Lower lobe of right lung (tissue), 2 donors: ENCODE results near the gene TMEM217. TPM values are rescaled to one million over a fixed set of nuclear protein-coding genes. Genes with fewer than 3 reads are reported as not detected.
"Not testable (repeated sequence)": the region's sequence is repeated elsewhere in the genome, so short reads cannot be mapped to it uniquely, and the experiment has no call there.

Source experiments
- ATAC-seq, 2 donors: fragments of 200-7000 bp; cut with Tn5 transposase; one replicate each; pipeline ENCODE4 v1.9.1; 2020 to 2022; ENCODE audit warnings: mild to moderate bottlenecking in 2 of 2, moderate library complexity in 2 of 2
- DNase-seq: peaks from one replicate; pipeline ENCODE4 v3.0.0-alpha.2; 2020
- H3K27ac ChIP-seq: fragments of 200-600 bp; one replicate; pipeline ENCODE4 v1.8.0; 2022
- H3K27me3 ChIP-seq: fragments of 200-600 bp; one replicate; pipeline ENCODE4 v1.8.0; 2022; ENCODE audit warnings: low read depth
- H3K36me3 ChIP-seq: fragments of 200-600 bp; one replicate; pipeline ENCODE4 v1.8.0; 2022; ENCODE audit warnings: mild to moderate bottlenecking
- H3K4me1 ChIP-seq: fragments of 200-600 bp; one replicate; pipeline ENCODE4 v1.8.0; 2022
- H3K4me3 ChIP-seq: fragments of 200-600 bp; one replicate; pipeline ENCODE4 v1.8.0; 2022; ENCODE audit warnings: mild to moderate bottlenecking
- H3K9me3 ChIP-seq: fragments of 200-600 bp; one replicate; pipeline ENCODE4 v1.8.0; 2022
- intact Hi-C: fragments of 100-400 bp; cut with DNase I; formaldehyde crosslinking; loops from one replicate; pipeline ENCODE4 v1.11.0; 2022
- long read RNA-seq: library from polyadenylated mRNA; unstranded; transcript quantifications from one replicate; pipeline ENCODE4 v2.0.0, GENCODE V29; 2021
- total RNA-seq: library from RNA; stranded (reverse); fragmentation: NEBNext Ultra II Directional; extraction: Animal tissue kit (Norgen Biotek cat#: 25700); gene quantifications from one replicate; pipeline ENCODE4 v1.2.1, GENCODE V29; 2021
- TF ChIP-seq, protein P1 (sequence below): fragments of 200-600 bp; IDR thresholded peaks from one replicate; pipeline ENCODE4 v1.8.0; 2022; ENCODE audit warnings: antibody characterized with exemption, mild to moderate bottlenecking
- donor health status: DM: no; HTN: yes; CAD: no; lungs with severe emphysema.

The TMEM217 gene
- 1.1 TPM for total RNA-seq
- long read RNA-seq, partial matches to known transcripts: 1 of 1 reads
- long read RNA-seq, other reads (novel, unspliced or antisense): 0 of 1 reads

DNA sequence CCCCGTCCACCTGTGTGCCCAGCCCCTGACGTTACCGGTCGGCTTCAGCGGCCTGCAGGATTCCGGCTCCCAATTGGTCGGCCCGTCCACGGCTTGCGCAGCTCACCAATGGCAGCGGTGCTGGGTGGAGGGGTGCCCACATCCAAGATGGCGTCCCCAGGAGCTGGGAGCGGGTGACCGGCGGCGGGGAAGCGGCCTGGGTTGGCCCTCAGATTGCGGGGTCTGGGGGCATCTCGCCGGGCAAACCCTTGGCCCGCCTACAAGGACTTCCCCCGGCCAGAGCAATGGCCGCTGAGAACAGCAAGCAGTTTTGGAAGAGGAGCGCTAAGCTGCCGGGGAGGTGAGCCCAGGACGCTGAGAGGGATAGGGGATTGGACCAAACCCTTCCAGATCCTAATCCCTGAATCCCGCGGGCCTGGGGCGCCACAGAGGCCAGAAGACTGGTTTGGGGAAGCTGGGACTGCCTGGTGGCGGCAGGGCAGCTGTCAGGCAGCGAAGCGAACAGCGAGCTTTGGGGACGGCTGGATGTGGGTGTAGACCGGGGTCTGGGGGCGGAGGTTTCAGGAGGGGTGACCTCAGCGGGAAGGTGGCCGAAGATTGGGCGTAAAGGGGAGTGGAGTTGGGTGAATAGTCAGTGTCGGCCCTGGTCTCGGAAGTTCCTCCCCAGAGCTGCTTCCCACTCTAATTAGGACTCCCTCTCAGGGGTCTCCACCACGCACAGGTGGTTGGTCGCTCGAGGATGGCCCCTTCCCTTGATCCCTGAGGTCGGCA lies at the start of gene TMEM217, which contains the start of gene TBC1D22B:
TMEM217 (minus strand) TSS at position 511 of the 771 bp plus-strand sequence. CDS start 39,114 bp downstream, outside the sequence.
TBC1D22B (plus strand) TSS at position 139 of the 771 bp plus-strand sequence; CDS start at position 285, 146 bp downstream.
- TF ChIP-seq, protein P1, sequence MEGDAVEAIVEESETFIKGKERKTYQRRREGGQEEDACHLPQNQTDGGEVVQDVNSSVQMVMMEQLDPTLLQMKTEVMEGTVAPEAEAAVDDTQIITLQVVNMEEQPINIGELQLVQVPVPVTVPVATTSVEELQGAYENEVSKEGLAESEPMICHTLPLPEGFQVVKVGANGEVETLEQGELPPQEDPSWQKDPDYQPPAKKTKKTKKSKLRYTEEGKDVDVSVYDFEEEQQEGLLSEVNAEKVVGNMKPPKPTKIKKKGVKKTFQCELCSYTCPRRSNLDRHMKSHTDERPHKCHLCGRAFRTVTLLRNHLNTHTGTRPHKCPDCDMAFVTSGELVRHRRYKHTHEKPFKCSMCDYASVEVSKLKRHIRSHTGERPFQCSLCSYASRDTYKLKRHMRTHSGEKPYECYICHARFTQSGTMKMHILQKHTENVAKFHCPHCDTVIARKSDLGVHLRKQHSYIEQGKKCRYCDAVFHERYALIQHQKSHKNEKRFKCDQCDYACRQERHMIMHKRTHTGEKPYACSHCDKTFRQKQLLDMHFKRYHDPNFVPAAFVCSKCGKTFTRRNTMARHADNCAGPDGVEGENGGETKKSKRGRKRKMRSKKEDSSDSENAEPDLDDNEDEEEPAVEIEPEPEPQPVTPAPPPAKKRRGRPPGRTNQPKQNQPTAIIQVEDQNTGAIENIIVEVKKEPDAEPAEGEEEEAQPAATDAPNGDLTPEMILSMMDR: no peak
- Histone ChIP-seq H3K27ac (peak within 1 kb of the TSS; percentile 94), H3K4me3 (peak within 1 kb of the TSS; percentile 84), H3K36me3 (no peaks in the 10 kb centered on the region), H3K9me3 (no peaks in the 10 kb centered on the region), H3K27me3 (no peaks in the 10 kb centered on the region), H3K4me1 (peaks cover 25% of the 10 kb centered on the region)
- intact Hi-C loops: no loop called here
- ATAC-seq (peak; percentile 100), DNase-seq (peak; percentile 97)

DNA sequence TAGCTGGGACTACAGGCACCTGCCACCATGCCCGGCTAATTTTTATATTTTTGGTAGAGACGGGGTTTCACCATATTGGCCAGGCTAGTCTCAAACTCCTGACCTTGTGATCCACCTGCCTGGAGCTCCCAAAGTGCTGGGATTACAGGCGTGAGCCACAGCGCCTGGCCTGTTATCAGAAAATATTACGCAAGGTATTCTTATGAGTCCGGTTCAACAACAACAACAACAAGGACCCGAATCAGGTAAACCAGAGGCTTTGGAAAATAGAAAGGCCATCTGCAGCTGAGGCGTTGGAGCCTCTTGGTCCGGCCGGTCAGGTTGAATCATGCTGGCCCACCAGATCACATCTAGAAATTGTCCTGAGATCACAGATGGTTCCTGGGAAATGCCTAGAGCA lies 49.5 kb upstream of the TMEM217 start:
- H3K27me3 ChIP-seq, intact Hi-C loops, H3K9me3 ChIP-seq, H3K27ac ChIP-seq, H3K4me1 ChIP-seq, H3K4me3 ChIP-seq, DNase-seq: not testable (repeated sequence)
- ATAC-seq: peak; percentile 15 to 38
- peaks cover 26% of the 10 kb centered on the region for H3K36me3 ChIP-seq

DNA sequence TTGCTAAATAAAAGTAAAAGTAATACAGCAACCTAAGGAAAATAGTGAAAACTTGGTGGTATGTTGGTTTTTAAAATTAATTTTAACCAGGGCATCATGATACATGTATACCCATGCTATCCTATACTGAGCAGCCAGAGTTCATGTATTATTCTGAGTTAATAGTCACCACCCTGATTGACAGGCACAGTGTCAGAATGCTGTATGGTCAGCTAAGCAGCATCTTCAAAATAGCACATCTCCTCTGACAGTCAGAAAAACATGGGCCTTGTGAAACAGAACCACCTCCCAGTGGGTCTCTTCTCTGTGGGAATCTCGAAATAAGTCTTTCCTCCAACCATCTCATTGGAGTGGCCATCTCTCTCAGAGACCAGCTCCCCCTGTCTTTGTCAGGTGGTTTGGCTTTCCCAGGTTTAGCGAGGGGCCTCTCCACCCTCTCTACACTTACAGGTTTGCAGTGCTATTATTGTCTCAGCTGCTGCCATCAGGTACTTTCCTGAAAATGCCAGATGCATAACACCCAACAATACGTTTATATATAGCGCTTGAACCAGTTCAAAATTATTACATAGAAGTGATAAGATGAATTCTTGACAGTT lies 48.8 kb upstream of the TMEM217 start:
- peaks cover 32% of the 10 kb centered on the region for H3K36me3 ChIP-seq
- ATAC-seq (no peak), DNase-seq (no peak)
- TF ChIP-seq, protein P1: no peak
- intact Hi-C loops: no loop called here
- H3K4me3 ChIP-seq: no peak overlapping the region
- no peak overlapping the region for H3K27ac ChIP-seq
- no peaks in the 10 kb centered on the region for H3K9me3 ChIP-seq
- peaks cover 6% of the 10 kb centered on the region for H3K4me1 ChIP-seq
- no peaks in the 10 kb centered on the region for H3K27me3 ChIP-seq

DNA sequence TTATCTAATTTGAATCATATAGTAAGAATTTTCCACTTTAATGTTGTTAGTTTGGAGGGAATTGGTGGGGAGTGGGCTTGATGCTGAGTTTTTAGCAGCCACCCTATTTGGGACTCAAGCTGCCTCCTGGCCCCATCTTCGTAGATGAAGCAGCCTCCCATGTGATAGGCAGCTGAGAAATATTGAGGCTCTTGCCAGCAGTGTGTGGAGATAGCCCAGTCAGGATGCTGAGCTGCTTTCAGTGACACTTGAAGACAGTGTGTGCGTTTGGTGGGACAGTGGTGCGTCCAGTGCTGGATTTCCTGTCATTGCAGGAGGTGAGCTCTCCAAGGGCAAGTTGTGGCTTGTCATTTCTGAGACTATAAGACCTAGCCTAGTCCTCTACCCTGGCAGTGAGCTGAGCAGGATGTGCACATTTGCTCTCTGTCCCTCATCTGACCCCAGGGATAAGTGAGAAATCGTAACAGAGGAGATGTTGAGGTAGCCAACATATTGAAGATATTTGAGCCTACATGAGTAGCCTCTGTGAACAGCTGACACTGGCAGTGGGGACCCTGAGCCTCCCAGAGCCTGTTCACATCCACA lies 48.0 kb upstream of the TMEM217 start:
- ATAC-seq: no peak
- intact Hi-C loops: no loop called here
- no peak for DNase-seq
- Histone ChIP-seq H3K27me3 (no peaks in the 10 kb centered on the region), H3K36me3 (peaks cover 38% of the 10 kb centered on the region), H3K4me1 (peaks cover 6% of the 10 kb centered on the region), H3K27ac (no peak overlapping the region), H3K9me3 (no peaks in the 10 kb centered on the region), H3K4me3 (no peak overlapping the region)
- TF ChIP-seq, protein P1: no peak

DNA sequence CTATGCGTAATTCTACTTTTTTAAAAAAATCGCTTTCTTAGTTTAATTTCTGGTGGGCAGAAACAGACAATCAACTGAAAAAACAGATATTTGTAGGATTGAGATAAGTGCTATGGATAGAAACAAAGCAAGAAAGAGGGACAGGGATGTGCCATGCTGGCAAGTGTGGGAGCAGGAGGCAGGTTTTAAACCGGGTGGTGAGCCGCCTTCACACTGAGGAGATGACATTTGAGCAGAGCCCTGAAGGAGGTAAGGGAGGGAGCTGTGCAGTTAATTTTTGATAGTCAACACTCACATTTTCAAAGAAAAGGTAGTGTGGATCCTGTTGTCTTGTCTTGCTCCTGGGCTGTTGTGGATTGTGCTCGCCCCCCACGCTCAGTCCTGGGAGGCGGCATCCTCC lies 46.8 kb upstream of the TMEM217 start:
- Histone ChIP-seq H3K9me3 (no peaks in the 10 kb centered on the region), H3K27me3 (no peaks in the 10 kb centered on the region), H3K4me3 (no peak overlapping the region), H3K27ac (no peak overlapping the region), H3K4me1 (peaks cover 6% of the 10 kb centered on the region), H3K36me3 (peaks cover 38% of the 10 kb centered on the region)
- intact Hi-C loops: no loop called here
- no peak for DNase-seq
- TF ChIP-seq, protein P1: no peak
- no peak for ATAC-seq
